Endothelial cell of umbilical vein (primary cell): ENCODE results near the gene TMEM42. TPM values are rescaled to one million over a fixed set of nuclear protein-coding genes. Genes with fewer than 3 reads are reported as not detected.

Experiments
- BruUV-seq: library from RNA; stranded (reverse); fragments of 400-500 nt; replicated peaks from 2 replicates; lab custom pipeline; 2021; lab: Mats Ljungman, UMichigan
- CTCF ChIA-PET: fragments of 300-600, 350-600 bp; sonication (Branson Sonifier 250); formaldehyde crosslinking; loops from one replicate; lab custom pipeline; 2021; ENCODE audit warnings: antibody characterized with exemption, inconsistent platforms; lab: Charles Lee
- POLR2A ChIA-PET: fragments of 300-600, 350-600 bp; sonication (Branson Sonifier 250); formaldehyde crosslinking; loops from one replicate; lab custom pipeline; 2021; ENCODE audit warnings: antibody characterized with exemption, inconsistent platforms; lab: Charles Lee
- DNase-seq: peaks from one replicate; pipeline ENCODE4 v3.0.0-alpha.2; 2011; ENCODE audit warnings: low read depth, low spot score
- FAIRE-seq: peaks from 2 replicates; lab custom pipeline; 2011; peaks lifted over from hg19 to GRCh38; lab: Jason Lieb, UNC
- H2AFZ ChIP-seq: 2 replicates; pipeline ENCODE4 v1.6.0; 2012; ENCODE audit warnings: low read depth, low read length, control low read depth, inconsistent platforms
- H3K27ac ChIP-seq: 2 replicates; pipeline ENCODE4 v1.5.1; 2011; ENCODE audit warnings: low read depth, mild to moderate bottlenecking, control low read depth, low read length, moderate library complexity; ENCODE audit not compliant: insufficient read depth
- H3K27me3 ChIP-seq, 2 experiments: 2 replicates each; pipeline versions ENCODE4 v1.6.0 to v1.6.1; 2011; ENCODE audit warnings: low read length in 2 of 2, mixed read lengths in 1 of 2; ENCODE audit not compliant: control insufficient read depth in 2 of 2, insufficient read depth in 2 of 2
- H3K36me3 ChIP-seq, 2 experiments: 2 replicates in 1 of 2; 3 replicates in 1 of 2; pipeline ENCODE4 v1.5.1; 2011; ENCODE audit warnings: low read length in 2 of 2, mild to moderate bottlenecking in 1 of 2, moderate library complexity in 1 of 2; ENCODE audit not compliant: control insufficient read depth in 2 of 2, insufficient read depth in 2 of 2; ENCODE audit errors: extremely low read depth in 1 of 2
- H3K4me1 ChIP-seq: 3 replicates; pipeline ENCODE4 v1.5.1; 2011; ENCODE audit warnings: mild to moderate bottlenecking, low read length; ENCODE audit not compliant: control insufficient read depth, insufficient read depth; ENCODE audit errors: extremely low read depth
- H3K4me2 ChIP-seq: 2 replicates; pipeline ENCODE4 v1.6.1; 2011; ENCODE audit warnings: low read length, control low read depth, mixed read lengths; ENCODE audit not compliant: insufficient read depth
- H3K4me3 ChIP-seq, 3 experiments: fragments of 200-600 bp in 1 of 3; sonication (generic), shearing (Covaris generic) in 1 of 3; replicated peaks in 1 of 3; 2 replicates each; pipeline ENCODE4 v1.5.1; 2011 to 2016; ENCODE audit warnings: control low read depth in 3 of 3, low read length in 3 of 3, mild to moderate bottlenecking in 2 of 3, inconsistent platforms in 1 of 3, low read depth in 1 of 3, moderate library complexity in 1 of 3; ENCODE audit not compliant: insufficient read depth in 1 of 3
- H3K79me2 ChIP-seq: 2 replicates; pipeline ENCODE4 v1.6.0; 2012; ENCODE audit warnings: low read length, inconsistent platforms; ENCODE audit not compliant: control insufficient read depth, insufficient read depth
- H3K9ac ChIP-seq: replicated peaks from 2 replicates; pipeline ENCODE3; 2011; ENCODE audit warnings: low read length, control low read depth; ENCODE audit not compliant: insufficient read depth; ENCODE audit errors: extremely low read depth
- H3K9me1 ChIP-seq: replicated peaks from 3 replicates; pipeline ENCODE4 v1.6.0; 2011; ENCODE audit warnings: mild to moderate bottlenecking, low read length; ENCODE audit not compliant: control insufficient read depth, insufficient read depth; ENCODE audit errors: extremely low read depth
- H3K9me3 ChIP-seq: replicated peaks from 2 replicates; pipeline ENCODE4 v1.5.1; 2012; ENCODE audit warnings: low read length, inconsistent platforms; ENCODE audit not compliant: control insufficient read depth, insufficient read depth
- H4K20me1 ChIP-seq: replicated peaks from 2 replicates; pipeline ENCODE3; 2011; ENCODE audit warnings: mild to moderate bottlenecking, low read length; ENCODE audit not compliant: control insufficient read depth, insufficient read depth; ENCODE audit errors: extremely low read depth
- FOS ChIP-seq: IDR thresholded peaks from 2 replicates; pipeline ENCODE4 v1.6.1; 2011; ENCODE audit warnings: mild to moderate bottlenecking, low read length, moderate library complexity, borderline replicate concordance; ENCODE audit not compliant: insufficient read depth
- POLR2A ChIP-seq: IDR thresholded peaks from 2 replicates; pipeline ENCODE4 v1.6.1; 2012; ENCODE audit warnings: low read depth, mild to moderate bottlenecking, control low read depth, low read length
- dilution Hi-C: fragments of 300-500 bp; cut with MboI; formaldehyde crosslinking; loops from one replicate; pipeline ENCODE4 v1.15.0; 2019; ENCODE audit warnings: low sequenced_read_pairs; ENCODE audit not compliant: extremely low pct_ligation_motif_present
- intact Hi-C: fragments of 100-400 bp; cut with micrococcal nuclease; formaldehyde crosslinking; loops from one replicate; pipeline ENCODE4 v1.10.0; 2022
- polyA plus RNA-seq, 4 experiments: library from polyadenylated mRNA; depleted of rRNA in 3 of 4; stranded (reverse) in 3 of 4; unstranded in 1 of 4; fragments of >200 nt; gene quantifications; 2 replicates each; pipeline versions ENCODE4 v1.2.1 to v1.2.3, GENCODE V29; 2011 to 2012; ENCODE audit warnings: missing spikeins in 1 of 4
- total RNA-seq: library from RNA; stranded (reverse); gene quantifications from 2 replicates; pipeline ENCODE4 v1.2.3, GENCODE V29; 2021
- TF ChIP-seq, protein P1 (sequence below), 2 donors: IDR thresholded peaks; 1 replicate in 1 of 2; 2 replicates in 1 of 2; pipeline ENCODE4 v1.5.1; 2011; ENCODE audit warnings: low read length in 2 of 2, mild to moderate bottlenecking in 2 of 2, moderate library complexity in 2 of 2, control low read depth in 1 of 2, inconsistent platforms in 1 of 2, low read depth in 1 of 2; ENCODE audit not compliant: insufficient read depth in 1 of 2; ENCODE audit errors: extremely low read depth in 1 of 2

Gene TMEM42
- total and polyA plus RNA-seq, 2 donors (not counting 3 experiments of a cell fraction or from before 2014, with no cell fraction given): 10.6 to 46.4 TPM

DNA sequence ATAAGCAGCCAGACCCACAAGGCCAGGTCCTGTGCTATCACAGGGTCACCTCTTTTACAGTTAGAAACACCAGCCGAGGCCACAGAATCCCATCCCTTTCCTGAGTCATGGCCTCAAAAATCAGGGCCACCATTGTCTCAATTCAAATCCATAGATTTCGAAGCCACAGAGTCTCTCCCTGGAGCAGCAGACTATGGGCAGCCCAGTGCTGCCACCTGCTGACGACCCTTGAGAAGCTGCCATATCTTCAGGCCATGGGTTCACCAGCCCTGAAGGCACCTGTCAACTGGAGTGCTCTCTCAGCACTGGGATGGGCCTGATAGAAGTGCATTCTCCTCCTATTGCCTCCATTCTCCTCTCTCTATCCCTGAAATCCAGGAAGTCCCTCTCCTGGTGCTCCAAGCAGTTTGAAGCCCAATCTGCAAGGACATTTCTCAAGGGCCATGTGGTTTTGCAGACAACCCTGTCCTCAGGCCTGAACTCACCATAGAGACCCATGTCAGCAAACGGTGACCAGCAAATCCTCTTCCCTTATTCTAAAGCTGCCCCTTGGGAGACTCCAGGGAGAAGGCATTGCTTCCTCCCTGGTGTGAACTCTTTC is 52.3 kb downstream of the TMEM42 start:
- H3K9me3 ChIP-seq: no peaks in the 10 kb centered on the region
- peak; percentile 83 for FAIRE-seq
- intact Hi-C loops: loop anchor here (1.0 to 5.0 kb wide), 7 partner anchors 29 to 591 kb away; partner anchors contain the start of gene TMEM42
- H3K9ac ChIP-seq: no peak overlapping the region
- no peak for TF ChIP-seq FOS
- TF ChIP-seq, protein P1, sequence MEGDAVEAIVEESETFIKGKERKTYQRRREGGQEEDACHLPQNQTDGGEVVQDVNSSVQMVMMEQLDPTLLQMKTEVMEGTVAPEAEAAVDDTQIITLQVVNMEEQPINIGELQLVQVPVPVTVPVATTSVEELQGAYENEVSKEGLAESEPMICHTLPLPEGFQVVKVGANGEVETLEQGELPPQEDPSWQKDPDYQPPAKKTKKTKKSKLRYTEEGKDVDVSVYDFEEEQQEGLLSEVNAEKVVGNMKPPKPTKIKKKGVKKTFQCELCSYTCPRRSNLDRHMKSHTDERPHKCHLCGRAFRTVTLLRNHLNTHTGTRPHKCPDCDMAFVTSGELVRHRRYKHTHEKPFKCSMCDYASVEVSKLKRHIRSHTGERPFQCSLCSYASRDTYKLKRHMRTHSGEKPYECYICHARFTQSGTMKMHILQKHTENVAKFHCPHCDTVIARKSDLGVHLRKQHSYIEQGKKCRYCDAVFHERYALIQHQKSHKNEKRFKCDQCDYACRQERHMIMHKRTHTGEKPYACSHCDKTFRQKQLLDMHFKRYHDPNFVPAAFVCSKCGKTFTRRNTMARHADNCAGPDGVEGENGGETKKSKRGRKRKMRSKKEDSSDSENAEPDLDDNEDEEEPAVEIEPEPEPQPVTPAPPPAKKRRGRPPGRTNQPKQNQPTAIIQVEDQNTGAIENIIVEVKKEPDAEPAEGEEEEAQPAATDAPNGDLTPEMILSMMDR (IDR thresholded peaks at IDR 0.05; ENCODE audit: extremely low read depth in 1 of 2, insufficient read depth in 1 of 2, low read depth in 1 of 2, low read length in 2 of 2): peak; percentile 91 to 93
- no peak for TF ChIP-seq POLR2A
- no peak overlapping the region for H3K4me3 ChIP-seq
- no peak overlapping the region for H3K4me2 ChIP-seq
- BruUV-seq: no TSS peak
- H3K4me1 ChIP-seq: peaks cover 3% of the 10 kb centered on the region
- no peaks in the 10 kb centered on the region for H4K20me1 ChIP-seq
- no peaks in the 10 kb centered on the region for H3K9me1 ChIP-seq
- H3K27ac ChIP-seq: no peak overlapping the region
- H2AFZ ChIP-seq: no peak overlapping the region
- H3K27me3 ChIP-seq: peaks cover 0 to 8% of the 10 kb centered on the region in 2 experiments
- no peaks in the 10 kb centered on the region for H3K36me3 ChIP-seq
- dilution Hi-C loops: no loop called here
- H3K79me2 ChIP-seq: no peaks in the 10 kb centered on the region
- peak; percentile 70 for DNase-seq
- ChIA-PET CTCF (interaction anchor here (0.5 to 4.9 kb wide), 29 partner anchors 9 to 591 kb away, joined by 3 to 58 read pairs (median 5); partner anchors contain the start of genes ZKSCAN7 and ZNF502), POLR2A (interaction anchor here (0.5 kb wide), 1 partner anchor 20 kb away, joined by 3 read pairs; no protein-coding TSS in a partner anchor)

DNA sequence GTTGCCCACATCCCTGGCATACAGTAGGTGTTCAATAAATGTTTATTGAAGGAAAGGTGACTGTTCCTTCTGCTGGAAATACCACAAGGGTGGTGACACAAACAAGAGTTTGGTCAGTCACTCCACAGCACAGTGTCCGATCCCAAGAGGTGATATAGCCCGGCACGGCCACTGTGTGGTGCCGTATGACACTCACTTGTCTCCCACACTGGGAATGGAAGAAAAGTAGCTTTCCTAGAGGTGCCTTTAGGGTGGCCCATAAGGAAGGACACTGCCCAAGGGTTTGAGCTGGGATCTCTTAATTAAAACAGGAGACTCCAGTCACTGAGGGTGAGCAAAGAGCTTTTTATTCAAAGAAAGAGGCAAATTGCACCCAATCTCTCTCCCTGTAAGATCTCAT is 53.2 kb downstream of the TMEM42 start:
- no peak overlapping the region for H3K9ac ChIP-seq
- DNase-seq: peak; percentile 19

More for the DNA sequence above, 53.2 kb downstream of the TMEM42 start:
- CTCF ChIA-PET: interaction anchor here (0.6 to 4.9 kb wide), 26 partner anchors 8 to 592 kb away, joined by 3 to 58 read pairs (median 4); partner anchors contain the start of genes KIAA1143, KIF15 and ZNF502
- POLR2A ChIA-PET: no interaction called here
- TF ChIP-seq FOS: no peak
- TF ChIP-seq, protein P1 (IDR thresholded peaks at IDR 0.05; ENCODE audit: extremely low read depth in 1 of 2, insufficient read depth in 1 of 2, low read depth in 1 of 2, low read length in 2 of 2): peak; percentile 26 to 46
- H3K9me1 ChIP-seq: no peaks in the 10 kb centered on the region
- H2AFZ ChIP-seq: no peak overlapping the region
- no peak overlapping the region for H3K4me3 ChIP-seq
- FAIRE-seq: no peak
- H3K27me3 ChIP-seq: peaks cover 0 to under 1% of the 10 kb centered on the region in 2 experiments
- no peaks in the 10 kb centered on the region for H3K9me3 ChIP-seq
- H4K20me1 ChIP-seq: no peaks in the 10 kb centered on the region
- BruUV-seq: no TSS peak
- peaks cover 3% of the 10 kb centered on the region for H3K4me1 ChIP-seq
- dilution Hi-C loops: no loop called here
- no peak overlapping the region for H3K4me2 ChIP-seq
- H3K27ac ChIP-seq: no peak overlapping the region
- intact Hi-C loops: loop anchor here (1.0 to 5.0 kb wide), 7 partner anchors 30 to 592 kb away; partner anchors contain the start of gene TMEM42
- H3K79me2 ChIP-seq: no peaks in the 10 kb centered on the region
- H3K36me3 ChIP-seq: no peaks in the 10 kb centered on the region
